Neuronal stem cell (in vitro differentiated cells): ENCODE data around the gene IL17D. TPM values are rescaled to one million over a fixed set of nuclear protein-coding genes. Genes with fewer than 3 reads are reported as not detected.
A peak's percentile ranks its signal among the peaks of the same experiment; 100 is the strongest.

ENCODE experiments used
- DNase-seq: peaks from one replicate; pipeline ENCODE4 v3.0.0-alpha.2; 2013; ENCODE audit warnings: low spot score
- H2AFZ ChIP-seq: one replicate; pipeline ENCODE4 v1.6.1; 2013; ENCODE audit warnings: mild to moderate bottlenecking, low read length, inconsistent platforms
- H2AK5ac ChIP-seq: 2 replicates; pipeline ENCODE4 v1.6.1; 2013; ENCODE audit warnings: low read depth, mild to moderate bottlenecking, inconsistent platforms, low read length, moderate library complexity, mixed read lengths
- H2BK120ac ChIP-seq: 2 replicates; pipeline ENCODE4 v1.6.1; 2013; ENCODE audit warnings: low read depth, mild to moderate bottlenecking, inconsistent platforms, low read length, moderate library complexity, mixed read lengths
- H2BK12ac ChIP-seq: one replicate; pipeline ENCODE4 v1.6.1; 2013; ENCODE audit warnings: low read length, inconsistent platforms
- H2BK15ac ChIP-seq: 2 replicates; pipeline ENCODE4 v1.6.1; 2013; ENCODE audit warnings: mild to moderate bottlenecking, low read length, inconsistent platforms, mixed read lengths
- H2BK5ac ChIP-seq: one replicate; pipeline ENCODE4 v1.6.1; 2013; ENCODE audit warnings: inconsistent platforms, mild to moderate bottlenecking, low read length, moderate library complexity
- H3K14ac ChIP-seq: one replicate; pipeline ENCODE4 v1.6.1; 2013; ENCODE audit warnings: low read length, inconsistent platforms
- H3K18ac ChIP-seq: 2 replicates; pipeline ENCODE4 v1.6.1; 2013; ENCODE audit warnings: low read length, inconsistent platforms
- H3K23ac ChIP-seq: 2 replicates; pipeline ENCODE4 v1.6.1; 2013; ENCODE audit warnings: low read depth, mild to moderate bottlenecking, mixed read lengths, low read length, inconsistent platforms; ENCODE audit not compliant: poor library complexity
- H3K27ac ChIP-seq: replicated peaks from 3 replicates; pipeline ENCODE4 v1.5.1; 2013; ENCODE audit warnings: low read length, inconsistent platforms
- H3K27me3 ChIP-seq, 3 experiments: 2 replicates each; pipeline ENCODE4 v1.6.1; 2013; ENCODE audit warnings: low read length in 3 of 3, mild to moderate bottlenecking in 2 of 3, inconsistent platforms in 1 of 3, low read depth in 1 of 3, mixed read lengths in 1 of 3, moderate library complexity in 1 of 3; ENCODE audit not compliant: control insufficient read depth in 3 of 3, insufficient read depth in 3 of 3
- H3K36me3 ChIP-seq, 2 donors: replicated peaks in 1 of 2; 2 replicates each; pipeline ENCODE4 v1.6.1; 2013; ENCODE audit warnings: low read length in 2 of 2; ENCODE audit not compliant: control insufficient read depth in 2 of 2, insufficient read depth in 2 of 2
- H3K4ac ChIP-seq: 2 replicates; pipeline ENCODE4 v1.6.1; 2013; ENCODE audit warnings: inconsistent platforms, mild to moderate bottlenecking, low read length, moderate library complexity
- H3K4me1 ChIP-seq, 2 donors: 1 replicate in 1 of 2; 2 replicates in 1 of 2; pipeline ENCODE4 v1.6.1; 2013; ENCODE audit warnings: low read length in 2 of 2, low read depth in 1 of 2; ENCODE audit not compliant: control insufficient read depth in 2 of 2, insufficient read depth in 1 of 2
- H3K4me2 ChIP-seq: one replicate; pipeline ENCODE4 v1.6.1; 2013; ENCODE audit warnings: mild to moderate bottlenecking, low read length, inconsistent platforms; ENCODE audit not compliant: insufficient read depth, poor library complexity, severe bottlenecking
- H3K4me3 ChIP-seq, 2 donors: 2 replicates each; pipeline ENCODE4 v1.5.1; 2013; ENCODE audit warnings: low read length in 2 of 2, mild to moderate bottlenecking in 2 of 2, inconsistent platforms in 1 of 2, moderate library complexity in 1 of 2
- H3K79me1 ChIP-seq: one replicate; pipeline ENCODE4 v1.6.1; 2013; ENCODE audit warnings: low read depth, mild to moderate bottlenecking, inconsistent platforms, low read length, moderate library complexity
- H3K9ac ChIP-seq: one replicate; pipeline ENCODE4 v1.6.1; 2013; ENCODE audit warnings: mild to moderate bottlenecking, low read depth, low read length, inconsistent platforms; ENCODE audit not compliant: poor library complexity
- H3K9me3 ChIP-seq, 2 donors: replicated peaks in 1 of 2; 2 replicates each; pipeline versions ENCODE3 to v1.6.1; 2013; ENCODE audit warnings: low read length in 2 of 2, mild to moderate bottlenecking in 2 of 2, inconsistent platforms in 1 of 2, low read depth in 1 of 2, mixed read lengths in 1 of 2, moderate library complexity in 1 of 2; ENCODE audit not compliant: control insufficient read depth in 2 of 2, insufficient read depth in 1 of 2
- H4K8ac ChIP-seq: one replicate; pipeline ENCODE4 v1.6.1; 2013; ENCODE audit warnings: low read depth, mild to moderate bottlenecking, inconsistent platforms, low read length, moderate library complexity
- H4K91ac ChIP-seq: one replicate; pipeline ENCODE4 v1.6.1; 2013; ENCODE audit warnings: low read length, low read depth, mild to moderate bottlenecking, inconsistent platforms; ENCODE audit not compliant: poor library complexity
- WGBS, 2 donors: extraction: QIAGEN DNeasy Blood & Tissue Kit; methylation state at CpG; one replicate each; pipeline ENCODE4 v1.1.7; 2013; ENCODE audit warnings: missing lambda C conversion rate in 2 of 2, mixed read lengths in 1 of 2; ENCODE audit not compliant: insufficient read length in 2 of 2, insufficient replicate concordance in 1 of 2; ENCODE audit errors: extremely low coverage in 2 of 2; 5-methylcytosine and 5-hydroxymethylcytosine counted together
- polyA plus RNA-seq, 2 experiments: library from polyadenylated mRNA; stranded (reverse); fragments of 200-250 nt; gene quantifications; one replicate each; pipeline ENCODE4 v1.2.3, GENCODE V29; 2013

The IL17D gene
- polyA plus RNA-seq (2013, experiment 1 of 2): 2.3 TPM
- 2.1 TPM for polyA plus RNA-seq (2013, experiment 2 of 2)

GRCh38 chr13:20702915-20703779 lies at the start of gene IL17D:
IL17D (plus strand) TSS chr13:20703699; CDS start chr13:20704002, 303 bp downstream.
- Histone ChIP-seq H3K18ac (peak within 1 kb of the TSS; percentile 96), H3K23ac (no peak within 1 kb of the TSS), H3K14ac (no peak within 1 kb of the TSS), H2BK120ac (no peak within 1 kb of the TSS), H3K79me1 (no peaks in the 10 kb centered on the region), H3K9me3 (no peaks in the 10 kb centered on the region), H4K8ac (no peak within 1 kb of the TSS), H2BK15ac (peak within 1 kb of the TSS; percentile 9), H3K27ac (no peak within 1 kb of the TSS), H2BK12ac (no peak within 1 kb of the TSS), H3K4me3 (peak within 1 kb of the TSS; percentile 81 to 82), H3K4me2 (peak within 1 kb of the TSS; percentile 90), H3K4ac (no peak within 1 kb of the TSS), H3K4me1 (peaks cover 0 to 8% of the 10 kb centered on the region in 2 donors), H3K36me3 (no peaks in the 10 kb centered on the region), H2BK5ac (peak within 1 kb of the TSS; percentile 49), H3K9ac (peak within 1 kb of the TSS; percentile 89), H2AK5ac (no peak within 1 kb of the TSS), H4K91ac (no peak within 1 kb of the TSS), H2AFZ (peak within 1 kb of the TSS; percentile 99), H3K27me3 (peaks cover 0 to 4% (median 0%) of the 10 kb centered on the region in 3 experiments)
- DNase-seq: no peak
- WGBS, 2 donors: no CpG with 5 or more reads among the region's 94 CpGs

- Histone ChIP-seq H2AK5ac (no peak overlapping the region), H3K4me2 (no peak overlapping the region), H3K27me3 (no peaks in the 10 kb centered on the region), H3K9me3 (no peaks in the 10 kb centered on the region), H2AFZ (no peak overlapping the region), H3K27ac (no peak overlapping the region), H3K18ac (no peak overlapping the region), H4K8ac (no peak overlapping the region), H3K23ac (no peak overlapping the region), H3K36me3 (peaks cover 2 to 15% of the 10 kb centered on the region in 2 donors), H2BK120ac (no peak overlapping the region), H2BK12ac (no peak overlapping the region), H3K4me1 (peaks cover 0 to 2% of the 10 kb centered on the region in 2 donors), H3K14ac (no peak overlapping the region), H3K79me1 (no peaks in the 10 kb centered on the region), H3K4me3 (no peak overlapping the region), H2BK15ac (no peak overlapping the region), H4K91ac (no peak overlapping the region), H3K9ac (no peak overlapping the region), H2BK5ac (no peak overlapping the region), H3K4ac (no peak overlapping the region)
- no CpG with 5 or more reads among the region's 1 CpG for WGBS, 2 donors
- DNase-seq: no peak
Measured at GRCh38 chr13:20654156-20654555, 49.3 kb upstream of the IL17D start.

GRCh38 chr13:20658451-20659040 lies 45.0 kb upstream of the IL17D start:
- H3K18ac ChIP-seq: no peak overlapping the region
- H2BK15ac ChIP-seq: no peak overlapping the region
- no peaks in the 10 kb centered on the region for H3K9me3 ChIP-seq
- no CpG with 5 or more reads among the region's 5 CpGs for WGBS, 2 donors
- no peak overlapping the region for H2AK5ac ChIP-seq
- H3K79me1 ChIP-seq: no peaks in the 10 kb centered on the region
- H3K4ac ChIP-seq: no peak overlapping the region
- H3K23ac ChIP-seq: no peak overlapping the region
- H4K91ac ChIP-seq: no peak overlapping the region
- no peak overlapping the region for H2BK5ac ChIP-seq
- no peak overlapping the region for H3K4me3 ChIP-seq
- H4K8ac ChIP-seq: no peak overlapping the region
- H3K36me3 ChIP-seq: peaks cover 2 to 25% of the 10 kb centered on the region in 2 donors
- no peaks in the 10 kb centered on the region for H3K27me3 ChIP-seq
- H3K4me1 ChIP-seq: no peaks in the 10 kb centered on the region
- H2BK120ac ChIP-seq: no peak overlapping the region
- no peak for DNase-seq
- no peak overlapping the region for H3K14ac ChIP-seq
- H2BK12ac ChIP-seq: no peak overlapping the region
- no peak overlapping the region for H2AFZ ChIP-seq
- no peak overlapping the region for H3K27ac ChIP-seq
- no peak overlapping the region for H3K4me2 ChIP-seq
- H3K9ac ChIP-seq: no peak overlapping the region

- H3K79me1 ChIP-seq: no peaks in the 10 kb centered on the region
- no peak overlapping the region for H3K9ac ChIP-seq
- H2BK120ac ChIP-seq: no peak overlapping the region
- peaks cover 1 to 12% of the 10 kb centered on the region in 2 donors for H3K36me3 ChIP-seq
- H3K9me3 ChIP-seq: peaks cover 0 to 2% of the 10 kb centered on the region in 2 donors
- no peak overlapping the region for H3K27ac ChIP-seq
- H2BK15ac ChIP-seq: no peak overlapping the region
- H3K18ac ChIP-seq: no peak overlapping the region
- H3K4me2 ChIP-seq: no peak overlapping the region
- no peak overlapping the region for H2AK5ac ChIP-seq
- no peak overlapping the region for H3K4me3 ChIP-seq
- peaks cover 3 to 8% of the 10 kb centered on the region in 2 donors for H3K4me1 ChIP-seq
- H3K4ac ChIP-seq: no peak overlapping the region
- no peak overlapping the region for H2BK5ac ChIP-seq
- H2AFZ ChIP-seq: no peak overlapping the region
- H3K27me3 ChIP-seq: no peaks in the 10 kb centered on the region
- H2BK12ac ChIP-seq: no peak overlapping the region
- H4K91ac ChIP-seq: no peak overlapping the region
- H4K8ac ChIP-seq: no peak overlapping the region
- no peak overlapping the region for H3K14ac ChIP-seq
- no peak overlapping the region for H3K23ac ChIP-seq
- no peak for DNase-seq
Measured at GRCh38 chr13:20664351-20664750, 39.1 kb upstream of the IL17D start.
